ENCODE measurements around the gene ZBTB21. TPM values are rescaled to one million over a fixed set of nuclear protein-coding genes. Genes with fewer than 3 reads are reported as not detected.

The ZBTB21 gene
- total and polyA plus RNA-seq, 12 donors = 6.8 to 39.1 (median 12.4) TPM

- DNase-seq = no peak
- intact Hi-C loops (cut with DNase I) = no loop called here
- Histone ChIP-seq H3K4me3 (no peak overlapping the region), H3K4me1 (replicated peaks in 1 of 2) (no peaks in the 10 kb centered on the region), H3K9me3 (replicated peaks in 1 of 3) (no peaks in the 10 kb centered on the region), H3K27ac (no peak overlapping the region), H3K27me3 (no peaks in the 10 kb centered on the region), H3K36me3 (replicated peaks in 1 of 2) (peaks cover 0 to 5% of the 10 kb centered on the region in 2 donors)
- no peak for TF ChIP-seq CTCF (IDR thresholded peaks at IDR 0.05)
- TF ChIP-seq POLR2A (IDR thresholded peaks at IDR 0.05) = no peak
- 82 to 87% (median 86%) methylated on average over 5 to 6 of the region's 6 CpGs for WGBS, 4 donors
These were observed 24.3 kb downstream of the ZBTB21 start for GRCh38 chr21:41985662-41986416.

- Histone ChIP-seq H3K27ac (no peak overlapping the region), H3K9me3 (replicated peaks in 1 of 3) (no peaks in the 10 kb centered on the region), H3K36me3 (replicated peaks in 1 of 2) (no peaks in the 10 kb centered on the region), H3K4me1 (replicated peaks in 1 of 2) (no peaks in the 10 kb centered on the region), H3K4me3 (no peak overlapping the region), H3K27me3 (no peaks in the 10 kb centered on the region)
- 94 to 97% (median 96%) methylated on average over 1 of the region's 1 CpG for WGBS, 4 donors
- DNase-seq = no peak
- intact Hi-C loops (cut with DNase I) = no loop called here
- TF ChIP-seq CTCF (IDR thresholded peaks at IDR 0.05) (no peak), POLR2A (IDR thresholded peaks at IDR 0.05) (no peak)
These were observed 26.9 kb downstream of the ZBTB21 start for GRCh38 chr21:41983229-41983628.

- H3K27me3 ChIP-seq = no peaks in the 10 kb centered on the region
- no peaks in the 10 kb centered on the region for H3K9me3 ChIP-seq (replicated peaks in 1 of 3)
- no peak for TF ChIP-seq POLR2A (IDR thresholded peaks at IDR 0.05)
- no peak for TF ChIP-seq CTCF (IDR thresholded peaks at IDR 0.05)
- no peak for DNase-seq
- no peaks in the 10 kb centered on the region for H3K4me1 ChIP-seq (replicated peaks in 1 of 2)
- no peaks in the 10 kb centered on the region for H3K36me3 ChIP-seq (replicated peaks in 1 of 2)
- intact Hi-C loops (cut with DNase I) = no loop called here
- H3K27ac ChIP-seq = no peak overlapping the region
- H3K4me3 ChIP-seq = no peak overlapping the region
These were observed 29.6 kb downstream of the ZBTB21 start for GRCh38 chr21:41980561-41980960.

- no peak for DNase-seq
- TF ChIP-seq CTCF (IDR thresholded peaks at IDR 0.05) (no peak), POLR2A (IDR thresholded peaks at IDR 0.05) (no peak)
- H3K27ac ChIP-seq = no peak overlapping the region
- 79 to 91% (median 86%) methylated on average over 7 of the region's 7 CpGs for WGBS, 4 donors
- no peaks in the 10 kb centered on the region for H3K27me3 ChIP-seq
- no peaks in the 10 kb centered on the region for H3K36me3 ChIP-seq (replicated peaks in 1 of 2)
- no peaks in the 10 kb centered on the region for H3K4me1 ChIP-seq (replicated peaks in 1 of 2)
- H3K9me3 ChIP-seq (replicated peaks in 1 of 3) = no peaks in the 10 kb centered on the region
- no peak overlapping the region for H3K4me3 ChIP-seq
- intact Hi-C loops (cut with DNase I) = no loop called here
These were observed 30.3 kb downstream of the ZBTB21 start for GRCh38 chr21:41979751-41980369.

Measured in adrenal gland (tissue), 12 donors.